HG02840 (cell line): ENCODE results near the gene ENOX1.
A peak's percentile ranks its signal among the peaks of the same experiment; 100 is the strongest.

Experiments
- ATAC-seq: cut with Tn5 transposase; IDR thresholded peaks from one replicate; pipeline ENCODE4 v1.9.1; 2021; ENCODE audit warnings: mild to moderate bottlenecking, moderate library complexity, moderate number of reproducible peaks; ENCODE audit not compliant: unreplicated experiment, low FRiP score

The ENOX1 gene

GRCh38 chr13:43682701-43683100 is 104.1 kb downstream of the ENOX1 start:
- no peak for ATAC-seq

DNA sequence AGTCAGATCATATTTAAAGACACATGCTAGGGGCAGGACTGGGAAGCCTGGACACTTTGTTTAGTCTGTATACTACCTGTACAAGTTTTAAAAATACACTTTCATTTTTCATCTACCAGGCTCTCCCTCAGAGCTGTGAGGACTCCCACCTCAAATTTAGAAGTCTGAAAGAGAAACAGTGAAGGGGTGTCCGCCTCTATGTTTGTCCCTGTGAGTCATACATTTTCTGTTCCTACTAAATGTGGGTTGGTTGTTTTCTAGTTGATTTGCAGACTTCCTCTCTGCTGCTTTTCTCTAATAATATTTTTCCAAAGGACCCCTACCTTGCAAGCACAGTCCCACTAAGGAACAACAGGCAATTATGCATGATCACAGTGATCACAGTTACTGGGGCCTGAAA is 110.5 kb downstream of the ENOX1 start:
- ATAC-seq = peak; percentile 78

DNA sequence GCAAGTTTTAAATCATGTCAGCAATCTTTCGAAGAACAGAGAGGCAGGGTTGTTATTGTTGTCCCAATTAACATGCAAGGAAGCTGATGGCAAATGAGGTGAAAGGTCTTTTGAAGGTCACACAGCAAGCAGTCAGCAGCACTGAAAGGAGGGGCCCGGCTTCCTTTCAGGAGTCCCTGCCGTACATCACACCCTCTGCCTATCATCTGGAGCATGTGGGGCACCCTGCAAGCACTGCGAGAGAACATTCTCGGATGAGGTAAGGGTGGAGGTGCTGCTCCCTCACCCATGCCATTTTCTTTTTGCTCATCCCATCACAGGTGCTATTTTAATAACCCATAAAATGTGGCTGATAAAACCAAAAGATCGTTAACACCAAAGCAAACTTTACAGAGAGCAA is 111.2 kb downstream of the ENOX1 start:
- ATAC-seq = no peak

GRCh38 chr13:43669964-43670363 is 116.8 kb downstream of the ENOX1 start:
- no peak for ATAC-seq

GRCh38 chr13:43669101-43669500 is 117.7 kb downstream of the ENOX1 start:
- no peak for ATAC-seq

DNA sequence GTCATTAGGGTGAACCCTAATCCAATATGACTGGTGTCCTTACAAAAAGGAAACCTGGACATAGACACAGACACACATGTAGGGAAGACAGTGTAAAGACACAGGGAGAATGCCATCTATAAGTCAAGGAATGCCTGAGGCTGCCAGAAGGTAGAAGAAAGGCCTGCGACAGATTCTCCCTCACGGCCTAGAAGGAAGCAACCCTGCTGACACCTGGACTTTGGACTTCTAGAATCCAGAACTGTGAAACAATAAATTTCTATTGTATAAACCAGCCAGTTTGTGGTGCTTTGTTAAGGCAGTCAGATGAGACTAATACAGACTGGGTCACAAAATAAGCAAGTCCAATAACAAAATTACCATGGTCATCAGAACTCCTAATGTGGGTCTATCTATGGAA is 120.4 kb downstream of the ENOX1 start:
- ATAC-seq = no peak

DNA sequence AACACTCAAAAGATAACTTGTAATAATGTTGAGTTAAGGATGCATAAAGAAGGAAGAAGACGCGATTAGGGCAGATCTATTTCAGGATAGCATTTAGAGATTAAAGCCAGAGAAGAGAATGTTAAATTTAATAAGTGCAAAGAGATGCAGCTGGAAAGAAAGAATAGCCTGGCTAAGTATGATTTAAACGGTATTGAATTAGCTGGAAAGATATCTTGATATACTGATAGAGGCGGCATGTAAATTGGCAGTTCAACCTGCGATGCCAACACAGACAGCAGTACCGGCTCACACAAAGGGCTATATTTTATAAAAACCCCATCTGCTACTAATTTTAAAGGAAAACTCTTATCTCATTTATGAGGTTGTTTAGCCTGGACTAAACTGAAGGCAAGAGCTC is 121.4 kb downstream of the ENOX1 start:
- ATAC-seq = no peak

DNA sequence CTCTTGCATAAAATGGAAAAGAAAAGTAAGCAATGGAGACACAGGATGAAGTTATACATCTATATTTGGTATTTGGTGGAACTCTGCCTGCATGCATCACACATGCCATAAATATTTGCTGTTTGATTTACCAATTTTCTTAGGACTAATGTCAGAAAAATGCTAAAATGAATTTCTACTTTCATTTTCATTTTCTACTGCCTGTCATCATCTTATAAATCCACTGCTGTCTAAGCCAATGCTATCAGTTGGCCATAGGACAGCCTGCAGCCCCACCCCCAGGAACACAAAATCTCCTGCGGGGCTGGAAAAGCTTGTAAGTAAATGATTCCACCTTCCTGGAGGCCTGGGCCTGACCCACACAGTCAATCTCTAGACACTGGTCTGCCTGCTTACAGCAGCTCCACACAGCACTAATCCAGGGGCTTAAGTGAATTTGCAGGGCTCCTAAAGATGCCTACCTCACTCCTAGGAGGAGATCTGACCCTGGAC is 122.0 kb downstream of the ENOX1 start:
- ATAC-seq = no peak

DNA sequence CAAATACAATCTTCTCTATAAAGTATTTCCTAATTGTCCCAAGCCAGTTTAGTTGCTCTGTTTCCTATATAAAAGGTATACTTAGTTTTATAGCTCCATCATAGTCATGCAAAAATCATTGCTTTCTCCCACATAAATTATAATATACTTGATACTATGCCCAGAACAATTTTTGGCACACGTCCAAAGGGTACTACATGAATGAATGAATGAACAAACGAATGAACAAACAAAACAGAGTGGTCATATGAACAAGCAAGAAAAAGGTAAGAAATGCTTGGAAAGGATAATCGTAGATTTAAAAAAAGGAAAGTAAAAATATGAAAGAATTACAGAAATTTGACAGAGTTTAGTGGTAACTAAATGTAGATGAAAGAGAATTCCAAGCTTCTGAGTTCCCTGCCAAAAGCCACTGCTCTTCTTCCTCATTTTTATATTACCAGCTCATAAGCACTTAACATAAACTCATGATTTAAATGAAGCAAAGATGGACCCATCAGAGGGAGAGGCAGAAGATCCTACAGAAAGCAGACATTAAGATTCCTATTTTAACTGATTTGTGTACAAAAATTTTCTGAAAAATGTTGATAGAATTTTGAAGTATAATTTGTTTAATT is 123.2 kb downstream of the ENOX1 start:
- no peak for ATAC-seq

- ATAC-seq = no peak
These were observed 123.8 kb downstream of the ENOX1 start for GRCh38 chr13:43662976-43663375.

- ATAC-seq = no peak
These were observed 125.5 kb downstream of the ENOX1 start for GRCh38 chr13:43661161-43661830.

GRCh38 chr13:43657485-43657884 is 129.3 kb downstream of the ENOX1 start:
- ATAC-seq = no peak

- ATAC-seq = no peak
These were observed 132.8 kb downstream of the ENOX1 start for GRCh38 chr13:43653980-43654379.

DNA sequence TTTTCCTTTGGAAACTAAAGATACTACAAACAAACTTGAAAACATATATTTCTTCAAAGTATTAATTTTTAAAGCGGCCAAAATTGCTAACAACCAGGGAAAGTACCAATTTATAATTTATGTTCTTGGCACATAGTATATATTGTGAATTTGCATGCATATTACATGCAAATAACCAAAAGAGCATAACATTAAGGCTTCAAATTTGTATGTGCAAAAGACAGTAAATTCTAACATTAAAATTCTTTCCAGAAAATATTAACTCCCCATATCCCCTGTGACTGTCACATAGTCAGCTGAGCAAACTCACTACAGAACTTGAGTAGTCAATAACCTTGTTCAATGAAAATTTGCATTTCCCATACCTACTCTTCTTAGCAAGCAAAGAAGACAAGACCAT is 133.4 kb downstream of the ENOX1 start:
- ATAC-seq = no peak

DNA sequence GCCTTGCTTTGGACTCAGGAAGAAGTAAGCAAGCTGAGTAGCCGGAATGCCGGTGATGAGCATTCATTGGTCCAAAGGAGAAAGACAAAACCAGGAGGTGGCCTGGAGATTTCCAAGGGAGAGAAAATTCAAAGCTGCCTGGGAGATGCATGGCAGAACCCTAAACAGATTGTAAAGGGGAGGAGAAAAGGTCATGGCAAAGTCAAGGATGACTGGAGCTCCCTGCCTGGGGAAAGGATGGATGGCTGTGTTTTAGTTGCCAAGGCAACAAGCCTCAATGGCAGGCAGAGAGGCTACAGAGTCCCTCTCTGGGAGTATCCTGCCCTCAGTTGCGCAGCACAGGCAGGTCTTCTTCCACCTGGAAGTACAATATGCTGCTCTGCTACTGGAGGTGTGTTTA is 134.0 kb downstream of the ENOX1 start:
- ATAC-seq = no peak

DNA sequence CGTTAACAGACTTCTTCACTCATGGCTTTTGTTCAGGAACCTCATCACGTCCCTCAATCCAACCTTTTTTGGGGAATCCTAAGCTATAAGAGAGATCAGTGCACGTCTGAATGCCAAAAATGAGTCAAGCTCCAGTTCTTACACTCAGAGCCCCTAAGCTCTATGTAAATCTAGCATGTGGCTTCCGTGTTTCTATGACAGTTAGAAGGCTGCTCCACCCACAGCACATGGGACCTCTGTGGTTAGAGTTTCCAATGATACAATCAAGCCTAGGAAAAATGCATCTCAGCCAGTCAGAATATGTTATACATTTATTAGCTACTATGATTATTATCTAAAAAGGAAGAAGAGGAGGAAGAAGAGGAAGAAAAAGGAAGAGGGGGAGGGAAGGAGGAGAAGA is 135.9 kb downstream of the ENOX1 start:
- ATAC-seq = no peak

- ATAC-seq = no peak
These were observed 138.0 kb downstream of the ENOX1 start for GRCh38 chr13:43648733-43649132.

- ATAC-seq = no peak
These were observed 139.3 kb downstream of the ENOX1 start for GRCh38 chr13:43647471-43647870.

DNA sequence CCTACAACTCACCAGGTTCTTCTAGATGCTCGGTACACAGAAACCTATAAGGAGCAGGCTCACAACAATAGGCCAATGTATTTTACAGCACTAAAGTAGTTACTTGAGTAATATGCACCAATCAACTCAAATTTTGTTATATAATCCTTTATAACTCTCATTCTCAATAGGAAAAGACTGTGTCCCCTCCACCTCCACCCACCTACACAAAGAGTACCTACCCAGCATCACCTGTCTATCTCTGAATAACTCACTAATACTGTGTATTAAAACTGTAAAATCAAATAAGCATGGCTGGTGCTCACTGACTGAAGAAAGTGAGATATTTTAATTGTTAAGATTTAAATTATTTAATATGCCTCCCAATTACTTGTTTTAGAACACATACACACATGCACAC is 146.3 kb downstream of the ENOX1 start:
- no peak for ATAC-seq

- ATAC-seq = no peak
These were observed 155.7 kb downstream of the ENOX1 start for GRCh38 chr13:43631106-43631505.

DNA sequence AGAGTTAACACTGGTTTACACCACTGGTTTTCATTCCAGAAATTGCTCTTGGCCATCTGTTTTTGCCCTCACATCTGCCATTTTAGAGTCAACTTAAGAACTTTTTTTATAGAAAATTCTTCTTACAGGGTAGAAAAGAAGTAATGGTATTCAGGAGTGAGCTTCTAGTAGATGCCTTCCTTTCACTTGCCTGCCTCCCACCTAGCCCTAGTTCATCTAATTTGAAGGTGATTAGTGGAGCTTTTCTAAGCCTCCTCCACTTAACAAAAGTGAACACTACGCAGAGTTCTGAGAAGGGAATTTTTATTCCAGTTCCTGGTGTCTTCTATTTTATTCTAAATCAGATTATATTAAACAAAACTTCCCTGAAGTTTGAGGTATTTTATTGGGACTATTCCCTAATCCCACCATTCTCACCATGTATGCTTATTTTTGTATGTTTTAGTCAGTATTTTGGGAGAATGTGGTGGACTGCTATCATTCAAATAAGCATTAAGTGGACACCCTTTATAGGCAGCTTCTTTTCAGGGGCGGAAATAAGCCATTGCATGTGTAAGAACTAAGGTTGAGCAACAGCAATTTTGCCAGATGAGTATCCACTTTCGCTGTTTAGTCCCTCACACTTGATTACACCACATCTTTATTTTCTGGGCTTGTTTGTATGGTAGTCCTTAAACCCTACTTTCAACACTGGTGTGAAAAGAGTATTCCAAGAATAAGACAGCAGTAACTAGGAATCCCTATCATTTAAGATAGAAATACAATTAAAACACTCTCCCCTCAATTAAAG is 156.9 kb downstream of the ENOX1 start:
- ATAC-seq = no peak

DNA sequence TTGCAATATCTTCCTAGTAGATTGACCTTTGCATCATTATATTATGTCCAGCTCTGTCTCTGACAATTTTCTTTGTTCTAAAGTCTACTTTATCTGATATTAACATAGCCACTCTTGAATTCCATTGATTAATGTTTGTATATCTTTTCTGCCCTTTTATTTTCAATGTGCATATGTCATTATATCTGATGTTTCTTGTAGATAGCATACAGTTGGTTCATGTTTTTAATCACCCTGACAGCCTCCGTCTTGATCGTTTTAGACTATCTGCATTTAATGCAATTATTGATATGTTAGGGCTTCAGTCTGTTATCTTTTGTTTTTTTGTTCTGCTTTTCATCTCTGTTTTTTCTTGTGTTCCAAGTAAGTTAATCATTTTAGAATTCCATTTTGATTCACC is 159.8 kb downstream of the ENOX1 start:
- ATAC-seq = no peak
